GM12878 (cell line): Measurements from ENCODE around the gene GREB1. TPM values are rescaled to one million over a fixed set of nuclear protein-coding genes. Genes with fewer than 3 reads are reported as not detected.

ENCODE experiments used
- E2F4 ChIP-seq: IDR thresholded peaks from 2 replicates; pipeline ENCODE4 v1.6.1; 2012; ENCODE audit warnings: low read depth, low read length, improper control_type of control experiment
- IKZF1 ChIP-seq: fragments of 450-650 bp; conservative IDR thresholded peaks from 2 replicates; pipeline ENCODE4 v1.6.1; 2017; ENCODE audit warnings: antibody characterized with exemption, mild to moderate bottlenecking
- IKZF2 ChIP-seq, 2 experiments: fragments of 450-650 bp; IDR thresholded peaks; 2 replicates each; pipeline ENCODE4 v1.6.1; 2017; ENCODE audit warnings: mild to moderate bottlenecking in 2 of 2, moderate library complexity in 2 of 2
- NKRF ChIP-seq: fragments of 450-650 bp; conservative IDR thresholded peaks from 2 replicates; pipeline ENCODE4 v1.6.1; 2017; ENCODE audit warnings: mild to moderate bottlenecking, moderate library complexity
- PKNOX1 ChIP-seq: fragments of 450-650 bp; IDR thresholded peaks from 2 replicates; pipeline ENCODE4 v1.6.1; 2016; ENCODE audit warnings: mild to moderate bottlenecking
- RBBP5 ChIP-seq: fragments of 200-600 bp; sonication (generic); conservative IDR thresholded peaks from 2 replicates; pipeline ENCODE4 v1.6.1; 2016
- SMARCA5 ChIP-seq: fragments of 450-650 bp; IDR thresholded peaks from 2 replicates; pipeline ENCODE4 v1.6.1; 2017; ENCODE audit warnings: mild to moderate bottlenecking
- USF1 ChIP-seq: IDR thresholded peaks from 2 replicates; pipeline ENCODE4 v1.6.1; 2011; ENCODE audit warnings: borderline replicate concordance, low read depth, mild to moderate bottlenecking, moderate library complexity, mixed read lengths, low read length; ENCODE audit not compliant: insufficient read depth; ENCODE audit errors: extremely low read length
- ZSCAN29 ChIP-seq: fragments of 450-650 bp; IDR thresholded peaks from 2 replicates; pipeline ENCODE4 v1.6.1; 2017; ENCODE audit warnings: mild to moderate bottlenecking, moderate library complexity
- polyA plus RNA-seq, 11 experiments: library from polyadenylated mRNA; depleted of rRNA in 4 of 11; unstranded in 6 of 11; stranded (reverse) in 5 of 11; fragments of >200 nt; fragmentation: Nextera tagmentation in 4 of 11; fragmentation: Illumina TruSeq in 1 of 11; extraction: Ambion mirVana in 4 of 11; extraction: Trizol in 1 of 11; gene quantifications; 1 replicate in 1 of 11; 2 replicates in 10 of 11; pipeline versions ENCODE4 v1.2.1 to v1.2.3, GENCODE V29; 2011 to 2016; ENCODE audit warnings: inconsistent platforms in 2 of 11, missing spikeins in 2 of 11, low read depth in 1 of 11
- total RNA-seq, 4 experiments: library from RNA; depleted of rRNA in 3 of 4; stranded (reverse); fragments of >200 nt in 3 of 4; fragmentation: Illumina TruSeq in 1 of 4; extraction: Trizol in 1 of 4; gene quantifications; 2 replicates each; pipeline versions ENCODE4 v1.2.1 to v1.2.3, GENCODE V29; 2013 to 2021

The GREB1 gene
- total and polyA plus RNA-seq, 10 of the 15 experiments (the other 5 are each of a cell fraction or from before 2014, with no cell fraction given): 0.09 to 2.1 (median 0.37) TPM; not detected in 1

- TF ChIP-seq E2F4 (no peak), IKZF1 (no peak), PKNOX1 (no peak), ZSCAN29 (no peak), NKRF (no peak), RBBP5 (no peak), USF1 (no peak), IKZF2 (IDR thresholded peaks at IDR 0.05) (no peak), SMARCA5 (no peak)
Observed at GRCh38 chr2:11540996-11541692, 7.3 kb downstream of the GREB1 start (continued).
